Measurements from ENCODE around the gene C22orf42.
"Not testable (repeated sequence)": the region's sequence is repeated elsewhere in the genome, so short reads cannot be mapped to it uniquely, and the experiment has no call there.

C22orf42 gene

GRCh38 chr22:32165681-32166080 lies 6.6 kb upstream of the C22orf42 start:
- Histone ChIP-seq H3K27ac (no peak overlapping the region), H3K9me3 (ENCODE audit: control insufficient read depth, low read length) (no peaks in the 10 kb centered on the region), H3K4me2 (ENCODE audit: low read length) (no peak overlapping the region), H3K36me3 (ENCODE audit: control insufficient read depth, insufficient read depth, low read length) (no peaks in the 10 kb centered on the region), H3K9ac (no peak overlapping the region), H3K4me1 (no peaks in the 10 kb centered on the region), H3K79me2 (no peaks in the 10 kb centered on the region), H2AFZ (no peak overlapping the region), H3K4me3 (ENCODE audit: low read depth, low read length) (no peak overlapping the region), H3K27me3 (ENCODE audit: control insufficient read depth, insufficient read depth, low read length) (no peaks in the 10 kb centered on the region)
- TF ChIP-seq CTCF (IDR thresholded peaks at IDR 0.05), result no peak

- no peak overlapping the region for H3K4me3 ChIP-seq (ENCODE audit: low read depth, low read length)
- H3K79me2 ChIP-seq, result no peaks in the 10 kb centered on the region
- H3K9ac ChIP-seq, result no peak overlapping the region
- H3K36me3 ChIP-seq (ENCODE audit: control insufficient read depth, insufficient read depth, low read length), result no peaks in the 10 kb centered on the region
- no peaks in the 10 kb centered on the region for H3K9me3 ChIP-seq (ENCODE audit: control insufficient read depth, low read length)
- H3K4me1 ChIP-seq, result no peaks in the 10 kb centered on the region
- TF ChIP-seq CTCF (IDR thresholded peaks at IDR 0.05), result no peak
- H3K27ac ChIP-seq, result no peak overlapping the region
- no peak overlapping the region for H2AFZ ChIP-seq
- no peak overlapping the region for H3K4me2 ChIP-seq (ENCODE audit: low read length)
- no peaks in the 10 kb centered on the region for H3K27me3 ChIP-seq (ENCODE audit: control insufficient read depth, insufficient read depth, low read length)
Measured at GRCh38 chr22:32164075-32164860, 5.2 kb upstream of the C22orf42 start.

- not testable (repeated sequence) for H3K9ac ChIP-seq; H3K36me3 ChIP-seq (ENCODE audit: control insufficient read depth, insufficient read depth, low read length); H3K4me2 ChIP-seq (ENCODE audit: low read length); H3K79me2 ChIP-seq; H3K27me3 ChIP-seq (ENCODE audit: control insufficient read depth, insufficient read depth, low read length); H3K27ac ChIP-seq; H3K4me3 ChIP-seq (ENCODE audit: low read depth, low read length); H2AFZ ChIP-seq; H3K4me1 ChIP-seq; H3K9me3 ChIP-seq (ENCODE audit: control insufficient read depth, low read length)
Measured at GRCh38 chr22:32160411-32160810, 1.3 kb upstream of the C22orf42 start.

- not testable (repeated sequence) for H3K79me2 ChIP-seq; H2AFZ ChIP-seq; H3K4me1 ChIP-seq; H3K9ac ChIP-seq; H3K27me3 ChIP-seq (ENCODE audit: control insufficient read depth, insufficient read depth, low read length); H3K36me3 ChIP-seq (ENCODE audit: control insufficient read depth, insufficient read depth, low read length); H3K27ac ChIP-seq; H3K4me2 ChIP-seq (ENCODE audit: low read length); H3K9me3 ChIP-seq (ENCODE audit: control insufficient read depth, low read length); H3K4me3 ChIP-seq (ENCODE audit: low read depth, low read length)
Measured at GRCh38 chr22:32157632-32158031, 1.5 kb downstream of the C22orf42 start.

- H3K9ac ChIP-seq; H3K9me3 ChIP-seq (ENCODE audit: control insufficient read depth, low read length); H2AFZ ChIP-seq; H3K27me3 ChIP-seq (ENCODE audit: control insufficient read depth, insufficient read depth, low read length); H3K36me3 ChIP-seq (ENCODE audit: control insufficient read depth, insufficient read depth, low read length); H3K79me2 ChIP-seq; H3K4me1 ChIP-seq; H3K27ac ChIP-seq; H3K4me2 ChIP-seq (ENCODE audit: low read length); H3K4me3 ChIP-seq (ENCODE audit: low read depth, low read length): not testable (repeated sequence)
Measured at GRCh38 chr22:32154727-32155126, 4.4 kb downstream of the C22orf42 start.

- not testable (repeated sequence) for H3K27me3 ChIP-seq (ENCODE audit: control insufficient read depth, insufficient read depth, low read length); H3K27ac ChIP-seq; H2AFZ ChIP-seq; H3K9ac ChIP-seq; H3K79me2 ChIP-seq; H3K4me2 ChIP-seq (ENCODE audit: low read length); H3K36me3 ChIP-seq (ENCODE audit: control insufficient read depth, insufficient read depth, low read length); H3K4me3 ChIP-seq (ENCODE audit: low read depth, low read length); H3K9me3 ChIP-seq (ENCODE audit: control insufficient read depth, low read length); H3K4me1 ChIP-seq
Measured at GRCh38 chr22:32151641-32152040, 7.5 kb downstream of the C22orf42 start.

GRCh38 chr22:32150647-32151046 lies 8.5 kb downstream of the C22orf42 start:
- not testable (repeated sequence) for H3K36me3 ChIP-seq (ENCODE audit: control insufficient read depth, insufficient read depth, low read length); H3K4me2 ChIP-seq (ENCODE audit: low read length); H3K9ac ChIP-seq; H3K4me3 ChIP-seq (ENCODE audit: low read depth, low read length); H3K27ac ChIP-seq; H3K79me2 ChIP-seq; H3K4me1 ChIP-seq; H2AFZ ChIP-seq; H3K27me3 ChIP-seq (ENCODE audit: control insufficient read depth, insufficient read depth, low read length); H3K9me3 ChIP-seq (ENCODE audit: control insufficient read depth, low read length)

- not testable (repeated sequence) for H3K27me3 ChIP-seq (ENCODE audit: control insufficient read depth, insufficient read depth, low read length); H3K4me1 ChIP-seq; H3K9ac ChIP-seq; H3K79me2 ChIP-seq; H3K27ac ChIP-seq; H3K4me3 ChIP-seq (ENCODE audit: low read depth, low read length); H3K9me3 ChIP-seq (ENCODE audit: control insufficient read depth, low read length); H3K36me3 ChIP-seq (ENCODE audit: control insufficient read depth, insufficient read depth, low read length); H3K4me2 ChIP-seq (ENCODE audit: low read length); H2AFZ ChIP-seq
Measured at GRCh38 chr22:32148372-32148771, 10.7 kb downstream of the C22orf42 start.

- not testable (repeated sequence) for H3K36me3 ChIP-seq (ENCODE audit: control insufficient read depth, insufficient read depth, low read length); H2AFZ ChIP-seq; H3K4me1 ChIP-seq; H3K9ac ChIP-seq; H3K9me3 ChIP-seq (ENCODE audit: control insufficient read depth, low read length); H3K4me3 ChIP-seq (ENCODE audit: low read depth, low read length); H3K27ac ChIP-seq; H3K27me3 ChIP-seq (ENCODE audit: control insufficient read depth, insufficient read depth, low read length); H3K79me2 ChIP-seq; H3K4me2 ChIP-seq (ENCODE audit: low read length)
Measured at GRCh38 chr22:32147128-32147527, 12.0 kb downstream of the C22orf42 start.

All from parathyroid adenoma (tissue), 2 donors.